Measurements from ENCODE around the gene ATXN10. TPM values are rescaled to one million over a fixed set of nuclear protein-coding genes. Genes with fewer than 3 reads are reported as not detected.

The ATXN10 gene
- total RNA-seq, 2 experiments from 2014 or later = 87.1 to 101 TPM

- Mint-ChIP-seq H3K4me1 (no peaks in the 10 kb centered on the region), H3K27me3 (peaks cover 14% of the 10 kb centered on the region), H3K4me3 (no peak overlapping the region), H3K36me3 (ENCODE audit: low read depth) (no peaks in the 10 kb centered on the region), H3K9me3 (ENCODE audit: low read depth) (no peaks in the 10 kb centered on the region), H3K27ac (no peak overlapping the region)
- POLR2A ChIA-PET = no interaction called here
- DNase-seq (peak; percentile 3), ATAC-seq (no peak)
- CTCF ChIA-PET = no interaction called here
- intact Hi-C loops (cut with DNase I, micrococcal nuclease) = no loop called here
These were observed 214.3 kb downstream of the ATXN10 start for GRCh38 chr22:45885941-45886395.

- Mint-ChIP-seq H3K36me3 (ENCODE audit: low read depth) (no peaks in the 10 kb centered on the region), H3K4me1 (no peaks in the 10 kb centered on the region)
- intact Hi-C loops (cut with DNase I, micrococcal nuclease) = no loop called here
These were observed 214.9 kb downstream of the ATXN10 start for GRCh38 chr22:45886540-45886939.

GRCh38 chr22:45887202-45888131, 215.8 kb downstream of the ATXN10 start:
- ATAC-seq (no peak), DNase-seq (peak; percentile 3)
- H3K27ac Mint-ChIP-seq = no peak overlapping the region
- intact Hi-C loops (cut with DNase I, micrococcal nuclease) = no loop called here
- no peak overlapping the region for H3K4me3 Mint-ChIP-seq
- CTCF ChIA-PET = no interaction called here
- H3K4me1 Mint-ChIP-seq = no peaks in the 10 kb centered on the region
- H3K27me3 Mint-ChIP-seq = peaks cover 19% of the 10 kb centered on the region
- no peaks in the 10 kb centered on the region for H3K9me3 Mint-ChIP-seq (ENCODE audit: low read depth)
- POLR2A ChIA-PET = interaction anchor here (0.6 kb wide), 1 partner anchor 9 kb away, joined by 3 read pairs; no protein-coding TSS in a partner anchor
- H3K36me3 Mint-ChIP-seq (ENCODE audit: low read depth) = no peaks in the 10 kb centered on the region

More at GRCh38 chr22:45886540-45886939, 214.9 kb downstream of the ATXN10 start:
- DNase-seq (no peak), ATAC-seq (no peak)
- H3K9me3 Mint-ChIP-seq (ENCODE audit: low read depth) = no peaks in the 10 kb centered on the region
- H3K27ac Mint-ChIP-seq = no peak overlapping the region
- ChIA-PET POLR2A (no interaction called here), CTCF (no interaction called here)
- no peak overlapping the region for H3K4me3 Mint-ChIP-seq
- H3K27me3 Mint-ChIP-seq = peaks cover 17% of the 10 kb centered on the region

- ATAC-seq = no peak
- Mint-ChIP-seq H3K36me3 (ENCODE audit: low read depth) (no peaks in the 10 kb centered on the region), H3K27ac (no peak overlapping the region), H3K4me3 (no peak overlapping the region), H3K27me3 (peaks cover 21% of the 10 kb centered on the region), H3K4me1 (no peaks in the 10 kb centered on the region), H3K9me3 (ENCODE audit: low read depth) (no peaks in the 10 kb centered on the region)
- POLR2A ChIA-PET = interaction anchor here (0.6 kb wide), 1 partner anchor 8 kb away, joined by 3 read pairs; no protein-coding TSS in a partner anchor
- intact Hi-C loops (cut with DNase I, micrococcal nuclease) = no loop called here
- DNase-seq = no peak
- CTCF ChIA-PET = no interaction called here
These were observed 216.8 kb downstream of the ATXN10 start for GRCh38 chr22:45888221-45889092.

GRCh38 chr22:45889093-45889538, 217.5 kb downstream of the ATXN10 start:
- DNase-seq (no peak), ATAC-seq (no peak)
- intact Hi-C loops (cut with DNase I, micrococcal nuclease) = no loop called here
- Mint-ChIP-seq H3K27ac (no peak overlapping the region), H3K27me3 (peaks cover 19% of the 10 kb centered on the region), H3K36me3 (ENCODE audit: low read depth) (no peaks in the 10 kb centered on the region), H3K4me1 (no peaks in the 10 kb centered on the region), H3K4me3 (no peak overlapping the region), H3K9me3 (ENCODE audit: low read depth) (no peaks in the 10 kb centered on the region)
- CTCF ChIA-PET = no interaction called here
- POLR2A ChIA-PET = no interaction called here

- H3K4me1 Mint-ChIP-seq = no peaks in the 10 kb centered on the region
- H3K9me3 Mint-ChIP-seq (ENCODE audit: low read depth) = no peaks in the 10 kb centered on the region
- ChIA-PET CTCF (interaction anchor here (0.7 kb wide), 1 partner anchor 245 kb away, joined by 3 read pairs; no protein-coding TSS in a partner anchor), POLR2A (no interaction called here)
- no peak for DNase-seq
- H3K27me3 Mint-ChIP-seq = peaks cover 19% of the 10 kb centered on the region
- no peak for ATAC-seq
- no peak overlapping the region for H3K27ac Mint-ChIP-seq
- H3K36me3 Mint-ChIP-seq (ENCODE audit: low read depth) = no peaks in the 10 kb centered on the region
- intact Hi-C loops (cut with DNase I, micrococcal nuclease) = no loop called here
- no peak overlapping the region for H3K4me3 Mint-ChIP-seq
These were observed 218.1 kb downstream of the ATXN10 start for GRCh38 chr22:45889539-45890350.

- CTCF ChIA-PET = interaction anchor here (0.7 kb wide), 1 partner anchor 245 kb away, joined by 3 read pairs; no protein-coding TSS in a partner anchor
- H3K27ac Mint-ChIP-seq = no peak overlapping the region
- H3K36me3 Mint-ChIP-seq (ENCODE audit: low read depth) = no peaks in the 10 kb centered on the region
- POLR2A ChIA-PET = no interaction called here
- no peaks in the 10 kb centered on the region for H3K4me1 Mint-ChIP-seq
- DNase-seq (no peak), ATAC-seq (no peak)
- no peaks in the 10 kb centered on the region for H3K9me3 Mint-ChIP-seq (ENCODE audit: low read depth)
- H3K27me3 Mint-ChIP-seq = peaks cover 19% of the 10 kb centered on the region
- H3K4me3 Mint-ChIP-seq = no peak overlapping the region
- intact Hi-C loops (cut with DNase I, micrococcal nuclease) = no loop called here
These were observed 218.7 kb downstream of the ATXN10 start for GRCh38 chr22:45890351-45890635.

- Mint-ChIP-seq H3K27me3 (peaks cover 19% of the 10 kb centered on the region), H3K4me1 (no peaks in the 10 kb centered on the region), H3K9me3 (ENCODE audit: low read depth) (no peaks in the 10 kb centered on the region), H3K36me3 (ENCODE audit: low read depth) (no peaks in the 10 kb centered on the region), H3K4me3 (no peak overlapping the region), H3K27ac (no peak overlapping the region)
- no peak for DNase-seq
- intact Hi-C loops (cut with DNase I, micrococcal nuclease) = no loop called here
- no peak for ATAC-seq
- ChIA-PET CTCF (no interaction called here), POLR2A (no interaction called here)
These were observed 219.4 kb downstream of the ATXN10 start for GRCh38 chr22:45891021-45891421.

GRCh38 chr22:45891471-45891995, 219.9 kb downstream of the ATXN10 start:
- intact Hi-C loops (cut with DNase I, micrococcal nuclease) = no loop called here
- ATAC-seq (no peak), DNase-seq (no peak)
- H3K27me3 Mint-ChIP-seq = peaks cover 18% of the 10 kb centered on the region
- no peak overlapping the region for H3K27ac Mint-ChIP-seq
- H3K4me1 Mint-ChIP-seq = no peaks in the 10 kb centered on the region
- H3K36me3 Mint-ChIP-seq (ENCODE audit: low read depth) = no peaks in the 10 kb centered on the region
- no peaks in the 10 kb centered on the region for H3K9me3 Mint-ChIP-seq (ENCODE audit: low read depth)
- CTCF ChIA-PET = no interaction called here
- no peak overlapping the region for H3K4me3 Mint-ChIP-seq
- POLR2A ChIA-PET = no interaction called here

GRCh38 chr22:45891996-45892621, 220.5 kb downstream of the ATXN10 start:
- Mint-ChIP-seq H3K36me3 (ENCODE audit: low read depth) (no peaks in the 10 kb centered on the region), H3K4me1 (no peaks in the 10 kb centered on the region), H3K27me3 (peaks cover 16% of the 10 kb centered on the region), H3K9me3 (ENCODE audit: low read depth) (no peaks in the 10 kb centered on the region), H3K27ac (no peak overlapping the region), H3K4me3 (no peak overlapping the region)
- ATAC-seq (no peak), DNase-seq (no peak)
- ChIA-PET POLR2A (no interaction called here), CTCF (no interaction called here)
- intact Hi-C loops (cut with DNase I, micrococcal nuclease) = no loop called here

Data from activated CD4-positive, alpha-beta T cell treated with anti-CD3 and anti-CD28 coated beads for 36 hours (primary cell).